AG04450 (cell line): ENCODE data around the gene PARP11. TPM values are rescaled to one million over a fixed set of nuclear protein-coding genes. Genes with fewer than 3 reads are reported as not detected.

ENCODE experiments used
- CTCF ChIA-PET: fragments of 300-600, 350-600 bp; formaldehyde crosslinking; extraction: SDS; loops from one replicate; lab custom pipeline; 2022; ENCODE audit warnings: antibody characterized with exemption, inconsistent platforms; lab: Charles Lee
- POLR2A ChIA-PET: fragments of 350-600 bp; formaldehyde crosslinking; extraction: SDS; loops from one replicate; lab custom pipeline; 2021; ENCODE audit warnings: antibody characterized with exemption, inconsistent platforms; lab: Yijun Ruan, JAX
- DNase-seq: peaks from one replicate; pipeline ENCODE4 v3.0.0-alpha.2; 2011; ENCODE audit warnings: low read depth, low spot score
- H3K27ac ChIP-seq: one replicate; pipeline ENCODE4 v1.5.1; 2012; ENCODE audit warnings: low read depth, low read length, control low read depth
- H3K27me3 ChIP-seq: one replicate; pipeline ENCODE4 v1.6.0; 2012; ENCODE audit warnings: low read length; ENCODE audit not compliant: control insufficient read depth, insufficient read depth
- H3K4me3 ChIP-seq: 2 replicates; pipeline ENCODE4 v1.5.1; 2011; ENCODE audit warnings: mild to moderate bottlenecking, low read depth, low read length, control low read depth
- H3K9me3 ChIP-seq: 2 replicates; pipeline ENCODE4 v1.5.1; 2012; ENCODE audit warnings: low read length; ENCODE audit not compliant: control insufficient read depth, insufficient read depth
- polyA plus RNA-seq: library from polyadenylated mRNA; depleted of rRNA; stranded (reverse); fragments of >200 nt; gene quantifications from 2 replicates; pipeline ENCODE4 v1.2.3, GENCODE V29; 2011; rRNA removed
- TF ChIP-seq, protein P1 (sequence below): IDR thresholded peaks from 2 replicates; pipeline ENCODE4 v1.5.1; 2011; ENCODE audit warnings: low read depth, low read length, control low read depth, inconsistent platforms

The PARP11 gene
- polyA plus RNA-seq, 1 experiment: 6.9 TPM

DNA sequence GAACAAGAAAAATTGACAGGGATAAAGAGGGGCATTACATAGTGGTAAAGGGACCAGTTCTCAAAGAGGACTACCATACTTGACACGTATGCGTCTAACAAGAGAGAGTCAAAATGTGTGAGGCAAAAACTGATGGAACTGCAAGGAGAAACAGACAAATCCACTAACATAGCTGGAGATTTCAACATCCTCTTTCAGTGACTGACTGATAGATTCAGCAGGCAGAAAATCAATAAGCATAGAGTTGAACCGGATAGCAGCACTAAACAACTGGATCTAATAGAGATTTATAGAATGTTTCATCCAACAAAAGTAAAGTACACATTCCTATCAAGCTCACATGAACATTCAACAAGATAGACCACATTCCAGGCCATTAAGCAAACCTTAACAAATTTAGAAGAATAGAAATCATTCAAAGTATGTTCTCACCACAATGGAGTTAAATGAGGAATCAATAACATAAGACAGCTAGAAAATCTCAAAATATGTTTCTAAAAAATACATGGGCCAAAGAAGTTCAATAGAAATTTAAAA, 104.2 kb downstream of the PARP11 start:
- no peak overlapping the region for H3K27ac ChIP-seq
- peaks cover 4% of the 10 kb centered on the region; the same call in 1 of the 2 replicates for H3K9me3 ChIP-seq
- TF ChIP-seq, protein P1, sequence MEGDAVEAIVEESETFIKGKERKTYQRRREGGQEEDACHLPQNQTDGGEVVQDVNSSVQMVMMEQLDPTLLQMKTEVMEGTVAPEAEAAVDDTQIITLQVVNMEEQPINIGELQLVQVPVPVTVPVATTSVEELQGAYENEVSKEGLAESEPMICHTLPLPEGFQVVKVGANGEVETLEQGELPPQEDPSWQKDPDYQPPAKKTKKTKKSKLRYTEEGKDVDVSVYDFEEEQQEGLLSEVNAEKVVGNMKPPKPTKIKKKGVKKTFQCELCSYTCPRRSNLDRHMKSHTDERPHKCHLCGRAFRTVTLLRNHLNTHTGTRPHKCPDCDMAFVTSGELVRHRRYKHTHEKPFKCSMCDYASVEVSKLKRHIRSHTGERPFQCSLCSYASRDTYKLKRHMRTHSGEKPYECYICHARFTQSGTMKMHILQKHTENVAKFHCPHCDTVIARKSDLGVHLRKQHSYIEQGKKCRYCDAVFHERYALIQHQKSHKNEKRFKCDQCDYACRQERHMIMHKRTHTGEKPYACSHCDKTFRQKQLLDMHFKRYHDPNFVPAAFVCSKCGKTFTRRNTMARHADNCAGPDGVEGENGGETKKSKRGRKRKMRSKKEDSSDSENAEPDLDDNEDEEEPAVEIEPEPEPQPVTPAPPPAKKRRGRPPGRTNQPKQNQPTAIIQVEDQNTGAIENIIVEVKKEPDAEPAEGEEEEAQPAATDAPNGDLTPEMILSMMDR: no peak
- POLR2A ChIA-PET: no interaction called here
- no peak overlapping the region for H3K4me3 ChIP-seq
- peaks cover 1% of the 10 kb centered on the region for H3K27me3 ChIP-seq
- CTCF ChIA-PET: interaction anchor here (1.0 to 2.1 kb wide), 2 partner anchors 9 to 469 kb away, joined by 6 to 15 read pairs; no protein-coding TSS in a partner anchor
- DNase-seq: no peak

DNA sequence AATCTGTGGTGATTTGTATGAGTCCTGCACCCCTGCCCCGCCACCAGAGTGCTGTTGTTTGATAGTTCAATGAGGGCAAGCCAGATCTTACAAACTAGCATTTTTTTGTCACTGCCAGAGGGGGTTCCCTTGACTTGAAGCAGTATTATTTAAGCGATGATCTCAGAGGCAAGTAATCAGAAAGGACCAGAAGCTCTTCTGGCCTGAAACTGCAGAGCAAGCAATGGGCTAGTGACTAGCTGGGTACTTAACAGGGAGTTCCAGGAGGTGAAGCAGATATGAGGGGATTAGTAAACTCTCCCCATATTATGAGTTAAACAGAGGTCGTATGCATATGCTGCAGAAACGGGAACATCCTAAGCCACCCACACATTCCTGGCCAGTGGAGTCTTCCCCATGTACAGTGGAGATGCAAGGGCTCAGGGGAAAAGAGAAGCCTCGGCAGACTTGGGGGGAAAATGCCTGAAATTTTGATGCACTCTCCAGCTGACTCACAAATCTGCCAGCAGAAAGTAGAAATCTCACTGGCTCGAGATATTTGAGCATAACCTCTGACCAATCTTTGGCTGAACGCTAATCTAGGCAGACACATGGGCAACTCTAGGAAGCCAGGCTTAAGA, 112.0 kb downstream of the PARP11 start:
- POLR2A ChIA-PET: no interaction called here
- Histone ChIP-seq H3K9me3 (no peaks in the 10 kb centered on the region), H3K27me3 (peaks cover 6% of the 10 kb centered on the region), H3K4me3 (no peak overlapping the region), H3K27ac (no peak overlapping the region)
- no peak for DNase-seq
- CTCF ChIA-PET: no interaction called here
- TF ChIP-seq, protein P1: no peak

DNA sequence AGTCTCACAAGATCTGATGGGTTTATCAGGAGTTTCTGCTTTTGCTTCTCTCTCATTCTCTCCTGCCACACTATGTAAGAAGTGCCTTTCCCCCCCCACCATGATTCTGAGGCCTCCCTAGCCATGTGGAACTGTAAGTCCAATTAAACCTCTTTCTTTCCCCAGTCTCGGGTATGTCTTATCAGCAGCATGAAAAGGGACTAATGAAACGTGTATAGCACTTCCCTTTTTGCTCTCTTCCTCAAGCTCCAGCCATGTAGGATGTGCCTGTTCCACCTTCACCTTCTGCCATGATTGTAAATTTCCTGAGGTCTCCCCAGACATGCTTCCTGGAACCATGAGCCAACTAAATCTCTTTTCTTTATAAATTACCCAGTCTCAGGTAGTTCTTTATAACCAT, 113.3 kb downstream of the PARP11 start:
- Histone ChIP-seq H3K27ac (no peak overlapping the region), H3K4me3 (no peak overlapping the region), H3K9me3 (no peaks in the 10 kb centered on the region), H3K27me3 (peaks cover 6% of the 10 kb centered on the region)
- CTCF ChIA-PET: no interaction called here
- DNase-seq: no peak
- POLR2A ChIA-PET: no interaction called here
- TF ChIP-seq, protein P1: no peak

Other genes with a start within 250 kb of the PARP11 start
- gene CRACR2A, start 120.3 kb downstream of the PARP11 start, polyA plus RNA-seq: 1.1 TPM in 2 replicates